Thoracic aorta (tissue), 2 donors: Measurements from ENCODE around the gene RHOH. TPM values are rescaled to one million over a fixed set of nuclear protein-coding genes. Genes with fewer than 3 reads are reported as not detected.
"Not testable (repeated sequence)": the region's sequence is repeated elsewhere in the genome, so short reads cannot be mapped to it uniquely, and the experiment has no call there.

Source experiments
- ATAC-seq: fragments of 150-250 bp; one replicate; pipeline ENCODE4 v1.8.0; 2017; ENCODE audit warnings: low read depth; ENCODE audit not compliant: insufficient number of reproducible peaks, low FRiP score
- DNase-seq: peaks from one replicate; pipeline ENCODE4 v3.0.0-alpha.2; 2020; ENCODE audit warnings: low spot score
- H3K27ac ChIP-seq, 2 donors: fragments of 200-600 bp; sonication (generic); 1 replicate in 1 of 2; 2 replicates in 1 of 2; pipeline ENCODE4 v1.5.1; 2016; ENCODE audit warnings: mild to moderate bottlenecking in 2 of 2, moderate library complexity in 2 of 2
- H3K27me3 ChIP-seq: fragments of 200-600 bp; sonication (generic); replicated peaks from 2 replicates; pipeline ENCODE4 v1.6.0; 2016; ENCODE audit warnings: mild to moderate bottlenecking; ENCODE audit not compliant: insufficient read depth
- H3K36me3 ChIP-seq: fragments of 200-600 bp; sonication (generic); one replicate; pipeline ENCODE4 v1.5.1; 2016
- H3K4me1 ChIP-seq, 2 donors: fragments of 200-600 bp; sonication (generic); 1 replicate in 1 of 2; 2 replicates in 1 of 2; pipeline versions ENCODE4 v1.5.1 to v1.6.0; 2016; ENCODE audit warnings: low read depth in 2 of 2, mild to moderate bottlenecking in 1 of 2; ENCODE audit not compliant: control insufficient read depth in 1 of 2
- H3K4me3 ChIP-seq: fragments of 200-600 bp; sonication (generic); 2 replicates; pipeline ENCODE4 v1.5.1; 2016; ENCODE audit warnings: mild to moderate bottlenecking
- H3K9me3 ChIP-seq: fragments of 200-600 bp; sonication (generic); 2 replicates; pipeline ENCODE4 v1.5.1; 2016
- total RNA-seq, 2 donors: library from RNA; depleted of rRNA; stranded (reverse); fragments of >200 nt; gene quantifications; one replicate each; pipeline versions ENCODE4 v1.1.0 to v1.2.3, GENCODE V29; 2016
- TF ChIP-seq, protein P1 (sequence below): fragments of 200-600 bp; sonication (generic); IDR thresholded peaks from one replicate; pipeline ENCODE4 v1.5.1; 2019; ENCODE audit warnings: antibody characterized with exemption

RHOH gene
- total RNA-seq, 2 donors from 2014 or later = 5.8 to 10.2 TPM

- TF ChIP-seq, protein P1, sequence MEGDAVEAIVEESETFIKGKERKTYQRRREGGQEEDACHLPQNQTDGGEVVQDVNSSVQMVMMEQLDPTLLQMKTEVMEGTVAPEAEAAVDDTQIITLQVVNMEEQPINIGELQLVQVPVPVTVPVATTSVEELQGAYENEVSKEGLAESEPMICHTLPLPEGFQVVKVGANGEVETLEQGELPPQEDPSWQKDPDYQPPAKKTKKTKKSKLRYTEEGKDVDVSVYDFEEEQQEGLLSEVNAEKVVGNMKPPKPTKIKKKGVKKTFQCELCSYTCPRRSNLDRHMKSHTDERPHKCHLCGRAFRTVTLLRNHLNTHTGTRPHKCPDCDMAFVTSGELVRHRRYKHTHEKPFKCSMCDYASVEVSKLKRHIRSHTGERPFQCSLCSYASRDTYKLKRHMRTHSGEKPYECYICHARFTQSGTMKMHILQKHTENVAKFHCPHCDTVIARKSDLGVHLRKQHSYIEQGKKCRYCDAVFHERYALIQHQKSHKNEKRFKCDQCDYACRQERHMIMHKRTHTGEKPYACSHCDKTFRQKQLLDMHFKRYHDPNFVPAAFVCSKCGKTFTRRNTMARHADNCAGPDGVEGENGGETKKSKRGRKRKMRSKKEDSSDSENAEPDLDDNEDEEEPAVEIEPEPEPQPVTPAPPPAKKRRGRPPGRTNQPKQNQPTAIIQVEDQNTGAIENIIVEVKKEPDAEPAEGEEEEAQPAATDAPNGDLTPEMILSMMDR = no peak
- DNase-seq = no peak
- no peaks in the 10 kb centered on the region for H3K4me1 ChIP-seq
- ATAC-seq = no peak
- H3K27ac ChIP-seq = no peak overlapping the region
- no peaks in the 10 kb centered on the region for H3K9me3 ChIP-seq
- H3K36me3 ChIP-seq = no peaks in the 10 kb centered on the region
- no peak overlapping the region for H3K4me3 ChIP-seq
- no peaks in the 10 kb centered on the region for H3K27me3 ChIP-seq
Measured at GRCh38 chr4:40280586-40280985, 83.8 kb downstream of the RHOH start.

GRCh38 chr4:40281099-40281498 is 84.3 kb downstream of the RHOH start:
- ATAC-seq (no peak), DNase-seq (no peak)
- Histone ChIP-seq H3K9me3 (no peaks in the 10 kb centered on the region), H3K4me1 (no peaks in the 10 kb centered on the region), H3K27ac (no peak overlapping the region), H3K36me3 (no peaks in the 10 kb centered on the region), H3K27me3 (no peaks in the 10 kb centered on the region), H3K4me3 (no peak overlapping the region)
- TF ChIP-seq, protein P1 = no peak

GRCh38 chr4:40281913-40282312 is 85.1 kb downstream of the RHOH start:
- ATAC-seq = no peak

GRCh38 chr4:40282857-40283256 is 86.0 kb downstream of the RHOH start:
- not testable (repeated sequence) for DNase-seq, ATAC-seq, H3K36me3 ChIP-seq, H3K4me1 ChIP-seq, H3K27ac ChIP-seq, H3K27me3 ChIP-seq, H3K4me3 ChIP-seq, H3K9me3 ChIP-seq

More at GRCh38 chr4:40281913-40282312, 85.1 kb downstream of the RHOH start:
- TF ChIP-seq, protein P1 = no peak
- no peaks in the 10 kb centered on the region for H3K9me3 ChIP-seq
- no peaks in the 10 kb centered on the region for H3K27me3 ChIP-seq
- no peak for DNase-seq
- no peak overlapping the region for H3K27ac ChIP-seq
- no peak overlapping the region for H3K4me3 ChIP-seq
- no peaks in the 10 kb centered on the region for H3K4me1 ChIP-seq
- no peaks in the 10 kb centered on the region for H3K36me3 ChIP-seq

DNA sequence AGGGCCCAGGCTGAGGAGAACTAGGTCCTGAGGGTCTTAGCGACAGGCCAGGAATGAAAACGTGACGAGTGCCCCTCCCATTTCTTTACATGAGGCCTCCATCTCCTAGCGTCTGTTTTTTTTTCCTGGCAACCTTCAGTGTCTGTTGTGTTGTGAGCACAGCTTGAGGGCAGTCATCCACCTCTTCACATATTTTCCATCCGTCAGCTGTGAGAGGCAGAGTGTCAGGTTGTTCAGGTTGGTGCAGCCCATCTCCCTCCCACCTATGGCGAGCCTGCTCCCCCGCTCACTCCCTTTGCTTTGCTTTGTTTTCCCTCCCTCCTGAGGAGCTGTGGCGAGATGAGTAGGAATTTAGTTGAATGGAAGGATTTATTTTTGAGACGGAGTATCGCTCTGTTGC is 86.6 kb downstream of the RHOH start:
- ATAC-seq (no peak), DNase-seq (no peak)
- Histone ChIP-seq H3K27me3 (no peaks in the 10 kb centered on the region), H3K4me1 (no peaks in the 10 kb centered on the region), H3K4me3 (no peak overlapping the region), H3K27ac (no peak overlapping the region), H3K9me3 (no peaks in the 10 kb centered on the region), H3K36me3 (no peaks in the 10 kb centered on the region)
- TF ChIP-seq, protein P1 = no peak

DNA sequence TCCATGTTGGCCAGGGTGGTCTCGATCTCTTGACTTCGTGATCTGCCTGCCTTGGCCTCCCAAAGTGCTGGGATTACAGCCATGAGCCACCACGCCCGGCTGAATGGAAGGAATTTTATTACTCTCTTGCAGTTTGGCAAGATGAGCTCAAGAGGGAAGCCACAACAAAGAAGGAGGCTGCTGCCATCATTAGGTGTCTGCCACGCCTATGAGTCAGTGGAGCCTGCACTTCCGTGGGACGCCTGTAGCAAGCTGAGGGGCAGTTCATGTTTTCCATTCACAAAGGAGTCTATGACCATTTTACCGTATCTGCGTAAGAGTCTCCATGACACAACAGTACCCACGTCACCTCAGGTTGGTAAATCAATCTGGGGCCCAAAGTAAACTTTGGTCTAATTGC is 87.1 kb downstream of the RHOH start:
- no peak overlapping the region for H3K27ac ChIP-seq
- H3K36me3 ChIP-seq = no peaks in the 10 kb centered on the region
- no peaks in the 10 kb centered on the region for H3K9me3 ChIP-seq
- DNase-seq = no peak
- no peaks in the 10 kb centered on the region for H3K27me3 ChIP-seq
- no peak overlapping the region for H3K4me3 ChIP-seq
- ATAC-seq = no peak
- no peaks in the 10 kb centered on the region for H3K4me1 ChIP-seq
- TF ChIP-seq, protein P1 = no peak
